Right lobe of liver (tissue), 6 donors: Measurements from ENCODE around the gene RPS2. TPM values are rescaled to one million over a fixed set of nuclear protein-coding genes. Genes with fewer than 3 reads are reported as not detected.

Source experiments
- ATAC-seq, 4 donors: fragments of 200-7000 bp; cut with Tn5 transposase; one replicate each; pipeline ENCODE4 v1.9.1; 2020; ENCODE audit warnings: mild to moderate bottlenecking in 4 of 4, moderate library complexity in 4 of 4
- DNase-seq, 3 donors: peaks; one replicate each; pipeline ENCODE4 v3.0.0-alpha.2; 2020
- H3K27ac ChIP-seq, 3 donors: fragments of 200-600 bp; one replicate each; pipeline ENCODE4 v1.8.0; 2022
- H3K27me3 ChIP-seq, 2 donors: fragments of 200-600 bp; one replicate each; pipeline ENCODE4 v1.8.0; 2022
- H3K36me3 ChIP-seq, 4 donors: fragments of 200-600 bp; sonication (generic) in 1 of 4; one replicate each; pipeline versions ENCODE4 v1.5.1 to v1.8.0; 2017 to 2022; ENCODE audit warnings: control low read depth in 1 of 4
- H3K4me1 ChIP-seq, 4 donors: fragments of 200-600 bp; sonication (generic) in 1 of 4; one replicate each; pipeline versions ENCODE4 v1.5.1 to v1.8.0; 2017 to 2022; ENCODE audit warnings: control low read depth in 1 of 4
- H3K4me3 ChIP-seq, 3 donors: fragments of 200-600 bp; one replicate each; pipeline ENCODE4 v1.8.0; 2022
- H3K9me3 ChIP-seq, 4 donors: fragments of 200-600 bp; sonication (generic) in 1 of 4; one replicate each; pipeline versions ENCODE4 v1.5.1 to v1.8.0; 2017 to 2022; ENCODE audit warnings: control low read depth in 1 of 4
- CTCF ChIP-seq, 4 donors: fragments of 200-600 bp in 3 of 4; fragments of 450-650 bp in 1 of 4; IDR thresholded peaks; one replicate each; pipeline versions ENCODE4 v1.5.1 to v1.8.0; 2016 to 2022; ENCODE audit warnings: antibody characterized with exemption in 4 of 4, mild to moderate bottlenecking in 2 of 4
- POLR2A ChIP-seq: fragments of 450-650 bp; IDR thresholded peaks from one replicate; pipeline ENCODE4 v1.6.1; 2017; ENCODE audit warnings: antibody characterized with exemption, mild to moderate bottlenecking
- WGBS: methylation state at CpG from one replicate; pipeline ENCODE4 v1.1.6; 2018; ENCODE audit warnings: low coverage, low lambda C conversion rate; ENCODE audit not compliant: insufficient coverage; ENCODE audit errors: missing lambda C conversion rate; 5-methylcytosine and 5-hydroxymethylcytosine counted together
- intact Hi-C, 2 donors: fragments of 100-400 bp; cut with DNase I; formaldehyde crosslinking; loops; one replicate each; pipeline versions ENCODE4 v1.11.2 to v1.14.1; 2022
- total RNA-seq, 6 experiments: library from RNA; depleted of rRNA in 2 of 6; stranded (reverse); fragments of >200 nt in 2 of 6; fragmentation: NEBNext Ultra II Directional in 3 of 6; extraction: Animal tissue kit (Norgen Biotek cat#: 25700) in 3 of 6; gene quantifications; one replicate each; pipeline versions ENCODE4 v1.1.0 to v1.2.4, GENCODE V29; 2016 to 2023
- donor health status: DM: no; HTN: yes; CAD: no.
- donor health status: DM: no; HTN: no; CAD: no.
- donor health status: DM: no; HTN: no; CAD: no.
- donor health status: DM: no; HTN: yes; CAD: no.
- donor health status: DM: no; HTN: yes; CAD: no.

RPS2 gene
- total RNA-seq, 6 experiments from 2014 or later = 451 to 1,052 (median 541) TPM

GRCh38 chr16:1993731-1994131 lies 29.1 kb upstream of the RPS2 start:
- WGBS = 8% methylated on average over 1 of the region's 2 CpGs
- intact Hi-C loops = no loop called here
- Histone ChIP-seq H3K4me3 (no peak overlapping the region), H3K27ac (no peak overlapping the region), H3K4me1 (peaks cover 0 to 18% (median 3%) of the 10 kb centered on the region in 4 donors), H3K36me3 (peaks cover 0 to 14% (median 3%) of the 10 kb centered on the region in 4 donors), H3K9me3 (no peaks in the 10 kb centered on the region), H3K27me3 (peaks cover 0 to 7% of the 10 kb centered on the region in 2 donors)
- DNase-seq (peak; percentile 80 to 82 (median 81)), ATAC-seq (peak; percentile 29 to 64 (median 55))
- TF ChIP-seq CTCF (IDR thresholded peaks at IDR 0.05) (no peak), POLR2A (no peak)

GRCh38 chr16:1992704-1993317 lies 28.2 kb upstream of the RPS2 start:
- no peak for ATAC-seq
- Histone ChIP-seq H3K36me3 (peaks cover 0 to 5% (median 0%) of the 10 kb centered on the region in 4 donors), H3K4me1 (peaks cover 0 to 18% (median 3%) of the 10 kb centered on the region in 4 donors), H3K4me3 (no peak overlapping the region), H3K27ac (no peak overlapping the region), H3K9me3 (no peaks in the 10 kb centered on the region), H3K27me3 (peaks cover 0 to 7% of the 10 kb centered on the region in 2 donors)
- intact Hi-C loops = no loop called here
- peak in 1 of 3 donors; percentile 53 for DNase-seq
- TF ChIP-seq CTCF (IDR thresholded peaks at IDR 0.05) (no peak), POLR2A (no peak)
- WGBS = 93% methylated on average over 3 of the region's 50 CpGs

GRCh38 chr16:1991948-1992703 lies 27.5 kb upstream of the RPS2 start:
- no peak overlapping the region for H3K27ac ChIP-seq
- 51% methylated on average over 10 of the region's 96 CpGs for WGBS
- H3K36me3 ChIP-seq = peaks cover 0 to under 1% (median 0%) of the 10 kb centered on the region in 4 donors
- H3K27me3 ChIP-seq = peaks cover 0 to 7% of the 10 kb centered on the region in 2 donors
- peak overlapping the region; percentile 18 to 42 (median 18) for H3K4me3 ChIP-seq
- peaks cover 0 to 18% (median 3%) of the 10 kb centered on the region in 4 donors for H3K4me1 ChIP-seq
- DNase-seq (peak; percentile 91 to 97 (median 97)), ATAC-seq (peak; percentile 77 to 89 (median 83))
- no peaks in the 10 kb centered on the region for H3K9me3 ChIP-seq
- intact Hi-C loops = no loop called here
- TF ChIP-seq CTCF (IDR thresholded peaks at IDR 0.05) (no peak), POLR2A (peak; percentile 20)

- TF ChIP-seq CTCF (IDR thresholded peaks at IDR 0.05) = no peak
- TF ChIP-seq POLR2A = no peak
- Histone ChIP-seq H3K27ac (no peak overlapping the region), H3K27me3 (peaks cover 0 to 7% of the 10 kb centered on the region in 2 donors), H3K4me3 (peak overlapping the region; percentile 18 to 42 (median 18)), H3K4me1 (peaks cover 0 to 18% (median 3%) of the 10 kb centered on the region in 4 donors), H3K9me3 (no peaks in the 10 kb centered on the region), H3K36me3 (no peaks in the 10 kb centered on the region)
- WGBS = 20% methylated on average over 11 of the region's 22 CpGs
- ATAC-seq = no peak
- intact Hi-C loops = no loop called here
- DNase-seq = no peak
Observed at GRCh38 chr16:1991588-1991947, 26.9 kb upstream of the RPS2 start.
